HG03457 (cell line): Measurements from ENCODE around the gene CD7.
"Not testable (repeated sequence)": the region's sequence is repeated elsewhere in the genome, so short reads cannot be mapped to it uniquely, and the experiment has no call there.

ENCODE experiments used
- ATAC-seq: cut with Tn5 transposase; IDR thresholded peaks from one replicate; pipeline ENCODE4 v1.9.1; 2021; ENCODE audit warnings: moderate number of reproducible peaks; ENCODE audit not compliant: unreplicated experiment

Gene CD7

GRCh38 chr17:82317394-82318168 is at the start of gene CD7:
CD7 (minus strand) TSS chr17:82317608; CDS start chr17:82317495, 113 bp downstream.
- ATAC-seq: no peak

GRCh38 chr17:82366749-82367148 is 49.3 kb upstream of the CD7 start:
- no peak for ATAC-seq

GRCh38 chr17:82365606-82366295 is 48.3 kb upstream of the CD7 start:
- no peak for ATAC-seq

GRCh38 chr17:82361885-82362633 is 44.7 kb upstream of the CD7 start:
- no peak for ATAC-seq

- ATAC-seq: not testable (repeated sequence)
Measured at GRCh38 chr17:82359451-82360074, 42.2 kb upstream of the CD7 start.

- no peak for ATAC-seq
Measured at GRCh38 chr17:82358465-82359350, 41.3 kb upstream of the CD7 start, which contains the start of gene TEX19. TEX19 (plus strand) TSS chr17:82359247; CDS start chr17:82362151, 2,904 bp downstream.

GRCh38 chr17:82357394-82357793 is 40.0 kb upstream of the CD7 start:
- ATAC-seq: no peak

- ATAC-seq: no peak
Measured at GRCh38 chr17:82356845-82357355, 39.5 kb upstream of the CD7 start.

GRCh38 chr17:82355770-82356427 is 38.5 kb upstream of the CD7 start:
- ATAC-seq: no peak

GRCh38 chr17:82354804-82355308 is 37.4 kb upstream of the CD7 start:
- ATAC-seq: no peak

- ATAC-seq: no peak
Measured at GRCh38 chr17:82353484-82353883, 36.1 kb upstream of the CD7 start.

GRCh38 chr17:82351713-82352488 is 34.5 kb upstream of the CD7 start:
- ATAC-seq: no peak

- ATAC-seq: no peak
Measured at GRCh38 chr17:82351254-82351712, 33.9 kb upstream of the CD7 start.

- ATAC-seq: no peak
Measured at GRCh38 chr17:82350182-82351030, 33.0 kb upstream of the CD7 start.

GRCh38 chr17:82349287-82349701 is 31.9 kb upstream of the CD7 start:
- no peak for ATAC-seq

- no peak for ATAC-seq
Measured at GRCh38 chr17:82348866-82349265, 31.5 kb upstream of the CD7 start.

- ATAC-seq: no peak
Measured at GRCh38 chr17:82348434-82348833, 31.0 kb upstream of the CD7 start.
